BLaER1 (cell line): ENCODE data around the gene PRRG1.

Experiments
- H3K27ac ChIP-seq: shearing (Covaris generic); formaldehyde crosslinking; 2 replicates; pipeline ENCODE4 v1.8.1; 2022
- H3K27me3 ChIP-seq: shearing (Covaris generic); formaldehyde crosslinking; 2 replicates; pipeline ENCODE4 v1.8.1; 2022
- H3K36me3 ChIP-seq: shearing (Covaris generic); formaldehyde crosslinking; 2 replicates; pipeline ENCODE4 v1.8.1; 2022
- H3K4me1 ChIP-seq: shearing (Covaris generic); formaldehyde crosslinking; 2 replicates; pipeline ENCODE4 v1.8.1; 2022
- H3K4me2 ChIP-seq: shearing (Covaris generic); formaldehyde crosslinking; 2 replicates; pipeline ENCODE4 v1.8.1; 2022
- H3K4me3 ChIP-seq: shearing (Covaris generic); formaldehyde crosslinking; 2 replicates; pipeline ENCODE4 v1.8.1; 2022
- H3K9ac ChIP-seq: shearing (Covaris generic); formaldehyde crosslinking; 2 replicates; pipeline ENCODE4 v1.8.1; 2022
- H3K9me3 ChIP-seq: shearing (Covaris generic); formaldehyde crosslinking; 2 replicates; pipeline ENCODE4 v1.8.1; 2022
- H4K20me1 ChIP-seq: shearing (Covaris generic); formaldehyde crosslinking; 2 replicates; pipeline ENCODE4 v1.8.1; 2022
- Cebpa-rat ChIP-seq: shearing (Covaris generic); IDR thresholded peaks from 2 replicates; pipeline ENCODE4 v1.8.1; 2022

Gene PRRG1

DNA sequence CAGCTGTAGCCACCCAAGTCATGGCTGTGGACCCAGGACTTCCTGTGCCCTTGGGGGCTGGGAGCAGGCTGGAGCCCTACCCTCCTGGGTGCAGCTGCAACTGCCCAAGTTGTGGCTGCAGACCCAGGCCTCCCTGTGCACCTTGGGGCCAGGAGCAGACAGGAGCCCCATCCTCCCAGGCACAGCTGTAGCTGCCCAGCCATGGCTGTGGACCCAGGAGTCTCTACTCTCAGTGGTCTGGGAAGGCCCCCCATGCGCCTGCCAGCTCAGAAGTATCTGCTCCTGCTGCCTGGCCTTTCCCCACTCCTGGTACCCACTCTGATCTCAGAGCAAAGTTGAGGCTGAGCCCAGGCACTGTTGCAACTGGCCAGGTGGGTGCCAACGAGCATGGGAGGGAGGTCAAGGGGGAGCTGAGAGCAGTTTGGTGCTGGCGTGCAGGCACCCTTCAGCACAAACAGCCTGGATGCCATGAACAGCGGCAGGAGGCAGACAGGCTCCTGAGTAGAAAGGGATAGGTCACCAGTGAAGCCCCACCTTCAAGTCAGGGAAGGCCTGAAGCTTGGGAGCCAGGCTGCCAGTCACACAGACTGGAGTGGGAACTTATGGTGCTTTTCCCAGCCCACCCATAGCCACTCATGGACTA, 21.5 kb downstream of the PRRG1 start:
- Histone ChIP-seq H3K9me3 (peaks cover 5% of the 10 kb centered on the region), H3K27me3 (no peaks in the 10 kb centered on the region), H3K4me1 (no peaks in the 10 kb centered on the region), H3K4me2 (no peak overlapping the region), H3K27ac (no peak overlapping the region), H3K9ac (no peak overlapping the region), H4K20me1 (no peaks in the 10 kb centered on the region), H3K36me3 (no peaks in the 10 kb centered on the region), H3K4me3 (no peak overlapping the region)
- TF ChIP-seq Cebpa-rat, result no peak

DNA sequence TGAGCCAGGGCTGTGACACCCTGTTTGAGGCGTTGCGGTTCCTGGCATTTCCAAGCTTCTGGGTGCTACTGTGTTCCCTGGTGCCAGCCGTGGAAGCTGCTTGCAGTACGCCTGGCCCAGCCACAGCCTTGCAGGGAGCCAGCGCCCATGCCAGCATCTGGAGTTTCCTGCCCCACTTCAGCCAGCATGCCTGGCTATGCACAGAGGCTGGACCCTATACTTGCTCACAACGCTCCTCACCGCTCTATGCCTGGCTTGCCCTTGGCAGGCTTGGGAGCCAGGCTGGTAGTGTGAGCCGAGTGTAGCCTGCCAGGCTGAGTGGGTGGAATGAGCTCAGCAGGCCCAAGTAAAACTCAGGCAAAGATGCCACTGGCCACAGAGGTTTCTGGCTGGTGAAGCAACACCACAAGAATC, 22.4 kb downstream of the PRRG1 start:
- H3K9ac ChIP-seq, result no peak overlapping the region
- peaks cover 5% of the 10 kb centered on the region for H3K9me3 ChIP-seq
- no peaks in the 10 kb centered on the region for H3K27me3 ChIP-seq
- no peaks in the 10 kb centered on the region for H3K36me3 ChIP-seq
- H3K27ac ChIP-seq, result no peak overlapping the region
- no peaks in the 10 kb centered on the region for H4K20me1 ChIP-seq
- no peak overlapping the region for H3K4me2 ChIP-seq
- no peak overlapping the region for H3K4me3 ChIP-seq
- TF ChIP-seq Cebpa-rat, result no peak
- H3K4me1 ChIP-seq, result no peaks in the 10 kb centered on the region

DNA sequence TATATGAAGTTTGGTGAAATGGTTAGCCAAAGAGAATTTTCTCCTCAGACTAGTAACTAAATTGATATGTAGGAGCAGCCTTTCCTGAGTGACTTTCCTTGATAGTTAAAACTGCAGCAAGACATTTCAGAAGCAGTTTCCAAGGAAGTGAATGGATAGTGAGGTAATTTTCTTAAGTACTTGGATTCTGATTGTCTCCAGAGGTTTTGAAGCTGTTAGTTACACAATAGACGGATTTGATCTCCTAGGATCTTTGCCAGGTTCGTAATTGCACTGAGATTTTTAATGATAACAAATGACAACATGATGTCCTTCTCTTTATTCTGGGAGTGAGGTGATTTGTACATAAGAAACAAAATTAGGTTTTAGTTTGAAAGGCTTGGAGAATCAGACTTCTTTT, 29.2 kb downstream of the PRRG1 start:
- H3K36me3 ChIP-seq, result no peaks in the 10 kb centered on the region
- no peaks in the 10 kb centered on the region for H3K4me1 ChIP-seq
- H3K4me2 ChIP-seq, result no peak overlapping the region
- H3K9me3 ChIP-seq, result no peaks in the 10 kb centered on the region
- no peaks in the 10 kb centered on the region for H3K27me3 ChIP-seq
- no peak overlapping the region for H3K9ac ChIP-seq
- no peak overlapping the region for H3K4me3 ChIP-seq
- no peak for TF ChIP-seq Cebpa-rat
- no peak overlapping the region for H3K27ac ChIP-seq
- H4K20me1 ChIP-seq, result no peaks in the 10 kb centered on the region

- H4K20me1 ChIP-seq, result no peaks in the 10 kb centered on the region
These were observed 29.7 kb downstream of the PRRG1 start for GRCh38 chrX:37378830-37379229.

GRCh38 chrX:37380256-37380655, 31.1 kb downstream of the PRRG1 start:
- no peak overlapping the region for H3K4me3 ChIP-seq
- no peak overlapping the region for H3K9ac ChIP-seq
- H3K27ac ChIP-seq, result no peak overlapping the region
- no peaks in the 10 kb centered on the region for H3K4me1 ChIP-seq
- H4K20me1 ChIP-seq, result no peaks in the 10 kb centered on the region
- TF ChIP-seq Cebpa-rat, result no peak
- H3K9me3 ChIP-seq, result no peaks in the 10 kb centered on the region
- no peaks in the 10 kb centered on the region for H3K27me3 ChIP-seq
- H3K36me3 ChIP-seq, result no peaks in the 10 kb centered on the region
- H3K4me2 ChIP-seq, result no peak overlapping the region

More at GRCh38 chrX:37378830-37379229, 29.7 kb downstream of the PRRG1 start:
- no peaks in the 10 kb centered on the region for H3K36me3 ChIP-seq
- H3K9ac ChIP-seq, result no peak overlapping the region
- H3K4me3 ChIP-seq, result no peak overlapping the region
- no peaks in the 10 kb centered on the region for H3K9me3 ChIP-seq
- H3K27ac ChIP-seq, result no peak overlapping the region
- no peaks in the 10 kb centered on the region for H3K27me3 ChIP-seq
- H3K4me2 ChIP-seq, result no peak overlapping the region
- no peak for TF ChIP-seq Cebpa-rat
- no peaks in the 10 kb centered on the region for H3K4me1 ChIP-seq

GRCh38 chrX:37380924-37381323, 31.8 kb downstream of the PRRG1 start:
- TF ChIP-seq Cebpa-rat, result no peak

DNA sequence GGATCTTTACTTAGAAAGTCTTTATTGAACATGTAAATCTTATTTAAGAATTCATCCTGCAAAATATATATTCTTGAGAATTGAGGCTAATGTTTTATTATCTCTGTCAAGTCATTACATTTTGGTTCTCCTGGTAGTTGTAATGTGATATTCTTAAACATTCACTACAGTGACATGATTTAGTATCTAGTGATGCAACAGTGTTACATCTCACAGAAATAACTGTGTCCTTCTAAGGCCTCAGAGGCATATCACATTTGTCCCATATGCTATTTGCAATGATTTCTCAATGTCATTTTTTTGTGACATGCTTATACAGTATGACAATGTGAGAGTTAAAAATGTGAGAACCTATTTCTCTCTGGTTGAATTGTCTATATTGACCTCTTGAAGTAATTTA, 34.1 kb downstream of the PRRG1 start:
- Histone ChIP-seq H3K4me3 (no peak overlapping the region), H3K9me3 (no peaks in the 10 kb centered on the region), H3K27ac (no peak overlapping the region), H3K4me1 (no peaks in the 10 kb centered on the region), H4K20me1 (no peaks in the 10 kb centered on the region), H3K9ac (no peak overlapping the region), H3K4me2 (no peak overlapping the region), H3K27me3 (no peaks in the 10 kb centered on the region), H3K36me3 (no peaks in the 10 kb centered on the region)
- TF ChIP-seq Cebpa-rat, result no peak

More at GRCh38 chrX:37380924-37381323, 31.8 kb downstream of the PRRG1 start:
- no peak overlapping the region for H3K4me3 ChIP-seq
- no peaks in the 10 kb centered on the region for H3K36me3 ChIP-seq
- no peak overlapping the region for H3K4me2 ChIP-seq
- no peak overlapping the region for H3K9ac ChIP-seq
- no peaks in the 10 kb centered on the region for H3K27me3 ChIP-seq
- H3K27ac ChIP-seq, result no peak overlapping the region
- no peaks in the 10 kb centered on the region for H3K4me1 ChIP-seq
- H4K20me1 ChIP-seq, result no peaks in the 10 kb centered on the region
- H3K9me3 ChIP-seq, result no peaks in the 10 kb centered on the region

DNA sequence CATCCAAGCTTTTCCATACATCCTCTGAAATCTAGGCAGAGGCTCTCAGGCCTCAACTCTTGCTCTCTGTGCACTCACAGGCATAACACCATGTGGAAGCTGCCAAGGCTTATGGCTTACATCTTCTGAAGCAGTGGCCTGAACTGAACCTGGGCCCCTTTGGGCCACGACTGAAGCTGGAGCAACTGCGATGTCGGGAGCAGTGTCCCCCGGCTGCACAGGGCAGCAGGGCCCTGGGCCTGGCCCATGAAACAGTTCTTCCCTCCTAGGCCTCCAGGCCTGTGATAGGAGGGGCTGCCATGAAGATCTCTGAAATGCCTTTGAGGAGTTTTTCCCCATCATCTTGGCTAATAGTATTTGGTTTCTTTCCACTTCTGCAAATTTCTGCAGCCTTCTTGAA, 39.2 kb downstream of the PRRG1 start:
- no peak overlapping the region for H3K4me2 ChIP-seq
- H3K9ac ChIP-seq, result no peak overlapping the region
- H3K27me3 ChIP-seq, result no peaks in the 10 kb centered on the region
- no peak overlapping the region for H3K27ac ChIP-seq
- no peaks in the 10 kb centered on the region for H4K20me1 ChIP-seq
- no peaks in the 10 kb centered on the region for H3K4me1 ChIP-seq
- H3K36me3 ChIP-seq, result no peaks in the 10 kb centered on the region
- no peak overlapping the region for H3K4me3 ChIP-seq
- H3K9me3 ChIP-seq, result no peaks in the 10 kb centered on the region
- TF ChIP-seq Cebpa-rat, result no peak

DNA sequence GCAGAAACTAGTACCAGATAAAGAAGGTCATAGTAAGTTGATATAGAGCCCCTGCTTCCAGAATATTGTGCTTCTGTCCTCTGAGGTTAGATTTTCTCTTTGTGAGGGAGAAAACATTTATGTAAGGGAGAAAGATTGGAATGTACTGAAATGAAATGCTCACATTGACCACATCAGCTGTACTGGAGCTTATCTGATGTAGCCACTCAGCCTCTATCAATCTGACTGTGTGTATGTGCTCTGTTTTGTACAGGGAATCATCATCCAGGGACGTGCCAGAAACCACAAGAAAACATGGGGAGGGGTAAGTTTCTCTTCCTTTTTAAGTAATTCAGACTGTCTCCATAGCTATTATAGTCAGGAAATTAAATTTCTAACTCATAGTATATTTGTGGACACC, 56.8 kb downstream of the PRRG1 start:
- Histone ChIP-seq H3K4me2 (no peak overlapping the region), H3K9ac (no peak overlapping the region), H4K20me1 (no peaks in the 10 kb centered on the region), H3K4me1 (no peaks in the 10 kb centered on the region), H3K9me3 (no peaks in the 10 kb centered on the region), H3K27me3 (no peaks in the 10 kb centered on the region), H3K4me3 (no peak overlapping the region), H3K27ac (no peak overlapping the region), H3K36me3 (no peaks in the 10 kb centered on the region)
- TF ChIP-seq Cebpa-rat, result no peak

- Histone ChIP-seq H3K27ac (no peak overlapping the region), H3K27me3 (no peaks in the 10 kb centered on the region), H3K4me2 (no peak overlapping the region), H3K4me1 (no peaks in the 10 kb centered on the region), H4K20me1 (no peaks in the 10 kb centered on the region), H3K9ac (no peak overlapping the region), H3K36me3 (no peaks in the 10 kb centered on the region), H3K9me3 (no peaks in the 10 kb centered on the region), H3K4me3 (no peak overlapping the region)
- TF ChIP-seq Cebpa-rat, result no peak
These were observed 58.6 kb downstream of the PRRG1 start for GRCh38 chrX:37407736-37408135.

GRCh38 chrX:37409278-37409677, 60.1 kb downstream of the PRRG1 start:
- H3K27ac ChIP-seq, result no peak overlapping the region
- TF ChIP-seq Cebpa-rat, result no peak

More at GRCh38 chrX:37409278-37409677, 60.1 kb downstream of the PRRG1 start:
- no peaks in the 10 kb centered on the region for H3K27me3 ChIP-seq
- no peaks in the 10 kb centered on the region for H3K36me3 ChIP-seq
- no peak overlapping the region for H3K4me3 ChIP-seq
- no peak overlapping the region for H3K9ac ChIP-seq
- H3K9me3 ChIP-seq, result no peaks in the 10 kb centered on the region
- H3K4me2 ChIP-seq, result no peak overlapping the region
- no peaks in the 10 kb centered on the region for H3K4me1 ChIP-seq
- no peaks in the 10 kb centered on the region for H4K20me1 ChIP-seq
